ENCODE data around the gene SLC38A7. TPM values are rescaled to one million over a fixed set of nuclear protein-coding genes. Genes with fewer than 3 reads are reported as not detected.
A peak's percentile ranks its signal among the peaks of the same experiment; 100 is the strongest.

The SLC38A7 gene
- total and polyA plus RNA-seq, 2 donors (not counting 1 experiment from before 2014, with no cell fraction given), result 8.3 to 23.9 TPM

DNA sequence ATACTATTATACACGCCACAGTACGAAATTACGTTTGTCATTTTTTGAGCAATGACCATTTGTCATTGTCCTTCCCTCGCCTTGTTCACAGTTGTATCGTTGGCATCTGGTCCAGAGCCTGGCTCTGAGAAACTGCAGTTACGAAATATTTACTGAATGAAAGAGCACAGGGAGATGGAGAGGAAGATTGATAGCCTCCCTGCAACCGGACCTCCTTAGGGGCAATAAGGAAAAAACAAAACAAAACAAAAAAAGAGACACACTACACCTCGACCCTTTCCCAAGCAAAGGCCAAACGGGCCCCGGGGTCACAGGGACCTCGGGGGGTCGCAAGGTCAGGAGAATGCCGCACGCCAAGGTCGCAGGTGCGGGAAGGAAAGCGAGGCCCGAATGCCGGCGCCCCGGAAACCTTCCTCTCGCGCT is 48.7 kb upstream of the SLC38A7 start:
- 6% methylated on average over 19 of the region's 23 CpGs for WGBS (ENCODE audit: insufficient coverage)
- DNase-seq (peak; percentile 8), ATAC-seq (ENCODE audit: low read depth) (no peak)
- intact Hi-C loops (cut with micrococcal nuclease), result loop anchor here (5.0 to 10.0 kb wide), 3 partner anchors 51 to 728 kb away; partner anchors contain the start of genes GINS3, SLC38A7, USB1 and ZNF319
- H3K9me3 Mint-ChIP-seq (ENCODE audit: insufficient read depth), result no peaks in the 10 kb centered on the region
- H3K4me3 ChIP-seq (ENCODE audit: control extremely low read depth in 1 of 5, extremely low read depth in 1 of 5, insufficient read depth in 1 of 5, low read depth in 2 of 5, low read length in 4 of 5), result peak overlapping the region in 4 of 5 experiments; percentile 63 to 96 (median 72)
- H3K79me2 ChIP-seq (ENCODE audit: control insufficient read depth, insufficient read depth, low read length), result peaks cover 55% of the 10 kb centered on the region
- peak overlapping the region; percentile 11 for H3K27ac Mint-ChIP-seq
- peak overlapping the region; percentile 98 for H3K4me3 Mint-ChIP-seq
- POLR2A ChIA-PET, result no interaction called here
- CTCF ChIA-PET, result interaction anchor here (0.9 to 1.4 kb wide), 4 partner anchors 8 to 49 kb away, joined by 3 to 4 read pairs (median 3); partner anchors contain the start of gene SLC38A7
- no peaks in the 10 kb centered on the region for H3K27me3 Mint-ChIP-seq
- no peak for TF ChIP-seq EZH2 (IDR thresholded peaks at IDR 0.05; ENCODE audit: borderline replicate concordance, insufficient read depth, low read depth, low read length, poor library complexity, severe bottlenecking)
- TF ChIP-seq, protein P1, sequence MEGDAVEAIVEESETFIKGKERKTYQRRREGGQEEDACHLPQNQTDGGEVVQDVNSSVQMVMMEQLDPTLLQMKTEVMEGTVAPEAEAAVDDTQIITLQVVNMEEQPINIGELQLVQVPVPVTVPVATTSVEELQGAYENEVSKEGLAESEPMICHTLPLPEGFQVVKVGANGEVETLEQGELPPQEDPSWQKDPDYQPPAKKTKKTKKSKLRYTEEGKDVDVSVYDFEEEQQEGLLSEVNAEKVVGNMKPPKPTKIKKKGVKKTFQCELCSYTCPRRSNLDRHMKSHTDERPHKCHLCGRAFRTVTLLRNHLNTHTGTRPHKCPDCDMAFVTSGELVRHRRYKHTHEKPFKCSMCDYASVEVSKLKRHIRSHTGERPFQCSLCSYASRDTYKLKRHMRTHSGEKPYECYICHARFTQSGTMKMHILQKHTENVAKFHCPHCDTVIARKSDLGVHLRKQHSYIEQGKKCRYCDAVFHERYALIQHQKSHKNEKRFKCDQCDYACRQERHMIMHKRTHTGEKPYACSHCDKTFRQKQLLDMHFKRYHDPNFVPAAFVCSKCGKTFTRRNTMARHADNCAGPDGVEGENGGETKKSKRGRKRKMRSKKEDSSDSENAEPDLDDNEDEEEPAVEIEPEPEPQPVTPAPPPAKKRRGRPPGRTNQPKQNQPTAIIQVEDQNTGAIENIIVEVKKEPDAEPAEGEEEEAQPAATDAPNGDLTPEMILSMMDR (IDR thresholded peaks at IDR 0.05), result no peak
- H3K4me2 ChIP-seq (replicated peaks; ENCODE audit: low read depth, low read length, poor library complexity, severe bottlenecking), result peak overlapping the region; percentile 96
- H3K27ac ChIP-seq (ENCODE audit: low read length in 2 of 2), result peak overlapping the region in 1 of 2 donors; percentile 79
- H3K4me1 Mint-ChIP-seq, result peaks cover 44% of the 10 kb centered on the region
- peaks cover 20 to 23% of the 10 kb centered on the region in 2 donors for H3K4me1 ChIP-seq (ENCODE audit: control insufficient read depth in 2 of 2, insufficient read depth in 2 of 2, low read length in 2 of 2)
- no peaks in the 10 kb centered on the region for H3K27me3 ChIP-seq (replicated peaks in 1 of 4; ENCODE audit: control extremely low read depth in 1 of 4, control insufficient read depth in 3 of 4, insufficient read depth in 4 of 4, low read length in 3 of 4)
- H2AFZ ChIP-seq (ENCODE audit: insufficient read depth, low read depth, low read length, poor library complexity, severe bottlenecking), result peak overlapping the region; percentile 97
- H3K9me3 ChIP-seq (ENCODE audit: control extremely low read depth in 1 of 3, control insufficient read depth in 2 of 3, insufficient read depth in 1 of 3, low read length in 2 of 3), result no peaks in the 10 kb centered on the region
- peak overlapping the region; percentile 99 for H3K9ac ChIP-seq (ENCODE audit: low read length)
- no peaks in the 10 kb centered on the region for H3K36me3 ChIP-seq (replicated peaks in 1 of 2; ENCODE audit: control extremely low read depth in 1 of 2, control insufficient read depth in 1 of 2, extremely low read depth in 1 of 2, insufficient read depth in 2 of 2, low read length in 1 of 2)
- H4K20me1 ChIP-seq (ENCODE audit: control insufficient read depth, insufficient read depth, low read length, poor library complexity, severe bottlenecking), result no peaks in the 10 kb centered on the region

DNA sequence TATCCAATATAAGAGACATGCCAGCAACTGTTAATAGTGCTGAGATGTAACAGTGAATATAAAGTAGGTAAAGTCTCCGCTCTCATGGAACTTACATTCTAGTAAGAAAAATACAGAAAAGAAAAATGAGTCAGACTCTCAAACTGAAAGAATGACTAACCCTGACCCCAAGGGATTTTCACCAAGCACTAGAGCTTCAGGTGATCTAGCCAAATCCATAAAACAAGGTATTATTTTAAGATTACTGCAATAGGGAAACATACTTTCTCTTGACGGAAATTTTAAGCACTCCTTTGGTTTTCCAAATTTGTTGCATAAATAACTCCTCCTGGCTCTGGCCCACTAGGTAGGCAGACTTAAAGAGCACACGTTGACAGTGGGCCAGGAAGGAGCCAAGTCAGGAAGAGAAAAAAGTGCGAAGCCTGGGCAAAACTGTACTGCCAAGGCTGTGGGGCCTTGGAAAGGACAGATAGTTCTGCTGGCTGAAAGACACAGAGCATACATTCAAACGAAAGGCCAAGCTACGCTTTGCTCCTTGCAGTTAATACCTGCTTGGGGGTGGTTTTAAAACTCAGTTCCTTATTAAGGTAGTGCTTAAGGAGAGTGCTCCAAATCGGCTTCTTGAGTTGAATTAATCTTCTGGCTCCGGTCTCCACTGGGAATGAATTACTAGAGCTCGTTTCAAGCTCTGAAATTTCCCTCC is 48.1 kb upstream of the SLC38A7 start:
- CTCF ChIA-PET, result interaction anchor here (1.2 to 1.3 kb wide), 3 partner anchors 23 to 72 kb away, joined by 3 read pairs; partner anchors contain the start of gene SLC38A7
- H3K27me3 Mint-ChIP-seq, result no peaks in the 10 kb centered on the region
- peak overlapping the region; percentile 97 for H2AFZ ChIP-seq (ENCODE audit: insufficient read depth, low read depth, low read length, poor library complexity, severe bottlenecking)
- no peaks in the 10 kb centered on the region for H3K9me3 ChIP-seq (ENCODE audit: control extremely low read depth in 1 of 3, control insufficient read depth in 2 of 3, insufficient read depth in 1 of 3, low read length in 2 of 3)
- DNase-seq (peak; percentile 11), ATAC-seq (ENCODE audit: low read depth) (no peak)
- H3K27me3 ChIP-seq (replicated peaks in 1 of 4; ENCODE audit: control extremely low read depth in 1 of 4, control insufficient read depth in 3 of 4, insufficient read depth in 4 of 4, low read length in 3 of 4), result no peaks in the 10 kb centered on the region
- peak overlapping the region; percentile 11 for H3K27ac Mint-ChIP-seq
- peak overlapping the region in 1 of 2 donors; percentile 36 for H3K27ac ChIP-seq (ENCODE audit: low read length in 2 of 2)
- H3K4me2 ChIP-seq (replicated peaks; ENCODE audit: low read depth, low read length, poor library complexity, severe bottlenecking), result peak overlapping the region; percentile 96
- peak overlapping the region in 3 of 5 experiments; percentile 63 to 96 (median 78) for H3K4me3 ChIP-seq (ENCODE audit: control extremely low read depth in 1 of 5, extremely low read depth in 1 of 5, insufficient read depth in 1 of 5, low read depth in 2 of 5, low read length in 4 of 5)
- no peaks in the 10 kb centered on the region for H3K9me3 Mint-ChIP-seq (ENCODE audit: insufficient read depth)
- intact Hi-C loops (cut with micrococcal nuclease), result loop anchor here (5.0 to 10.0 kb wide), 3 partner anchors 50 to 728 kb away; partner anchors contain the start of genes GINS3, SLC38A7, USB1 and ZNF319
- POLR2A ChIA-PET, result no interaction called here
- peak overlapping the region; percentile 98 for H3K4me3 Mint-ChIP-seq
- TF ChIP-seq, protein P1 (IDR thresholded peaks at IDR 0.05), result no peak
- no peak for TF ChIP-seq EZH2 (IDR thresholded peaks at IDR 0.05; ENCODE audit: borderline replicate concordance, insufficient read depth, low read depth, low read length, poor library complexity, severe bottlenecking)
- H3K36me3 ChIP-seq (replicated peaks in 1 of 2; ENCODE audit: control extremely low read depth in 1 of 2, control insufficient read depth in 1 of 2, extremely low read depth in 1 of 2, insufficient read depth in 2 of 2, low read length in 1 of 2), result no peaks in the 10 kb centered on the region
- WGBS (ENCODE audit: insufficient coverage), result 75% methylated on average over 6 of the region's 9 CpGs
- peaks cover 20 to 23% of the 10 kb centered on the region in 2 donors for H3K4me1 ChIP-seq (ENCODE audit: control insufficient read depth in 2 of 2, insufficient read depth in 2 of 2, low read length in 2 of 2)
- H3K79me2 ChIP-seq (ENCODE audit: control insufficient read depth, insufficient read depth, low read length), result peaks cover 55% of the 10 kb centered on the region
- H4K20me1 ChIP-seq (ENCODE audit: control insufficient read depth, insufficient read depth, low read length, poor library complexity, severe bottlenecking), result no peaks in the 10 kb centered on the region
- H3K9ac ChIP-seq (ENCODE audit: low read length), result peak overlapping the region; percentile 99
- peaks cover 44% of the 10 kb centered on the region for H3K4me1 Mint-ChIP-seq

Data from B cell (primary cell).